OCI-LY1 (cell line): Measurements from ENCODE around the gene CD6.

ENCODE experiments used
- H2AFZ ChIP-seq: fragments of 200-600 bp; sonication (generic), shearing (Covaris generic); 2 replicates; pipeline ENCODE4 v1.6.0; 2014; ENCODE audit warnings: antibody characterized with exemption, mild to moderate bottlenecking, low read length
- H3F3A ChIP-seq: fragments of 200-600 bp; sonication (generic), shearing (Covaris generic); 2 replicates; pipeline ENCODE4 v1.6.0; 2014; ENCODE audit warnings: mild to moderate bottlenecking, antibody characterized with exemption, low read length, moderate library complexity; ENCODE audit not compliant: insufficient read depth
- H3K27ac ChIP-seq: fragments of 200-600 bp; sonication (generic); 2 replicates; pipeline ENCODE4 v1.5.1; 2014; ENCODE audit warnings: low read length, mixed run types, mild to moderate bottlenecking, low read depth; ENCODE audit not compliant: poor library complexity, severe bottlenecking
- H3K27me3 ChIP-seq: fragments of 200-600 bp; sonication (generic); 2 replicates; pipeline ENCODE4 v1.6.0; 2014; ENCODE audit warnings: antibody characterized with exemption, mild to moderate bottlenecking, low read length, moderate library complexity; ENCODE audit not compliant: insufficient read depth
- H3K36me3 ChIP-seq: fragments of 200-600 bp; sonication (generic); 2 replicates; pipeline ENCODE4 v1.6.1; 2014; ENCODE audit warnings: mild to moderate bottlenecking, antibody characterized with exemption, low read length, moderate library complexity, mixed read lengths; ENCODE audit not compliant: insufficient read depth
- H3K4me1 ChIP-seq: fragments of 200-600 bp; sonication (generic); 2 replicates; pipeline ENCODE4 v1.5.1; 2014; ENCODE audit warnings: mild to moderate bottlenecking, low read length, moderate library complexity; ENCODE audit not compliant: insufficient read depth, severe bottlenecking
- H3K4me2 ChIP-seq: fragments of 200-600 bp; sonication (generic), shearing (Covaris generic); 2 replicates; pipeline ENCODE4 v1.6.1; 2014; ENCODE audit warnings: low read length
- H3K4me3 ChIP-seq: fragments of 200-600 bp; sonication (generic); 2 replicates; pipeline ENCODE4 v1.5.1; 2014; ENCODE audit warnings: low read length, low read depth, mild to moderate bottlenecking, mixed read lengths; ENCODE audit not compliant: poor library complexity, severe bottlenecking
- H3K79me2 ChIP-seq: fragments of 200-600 bp; shearing (Covaris generic); 2 replicates; pipeline ENCODE4 v1.6.1; 2016; ENCODE audit warnings: mixed run types, low read length, mixed read lengths; ENCODE audit not compliant: insufficient read depth
- H3K9ac ChIP-seq: fragments of 200-600 bp; sonication (generic), shearing (Covaris generic); 2 replicates; pipeline ENCODE4 v1.6.1; 2014; ENCODE audit warnings: mild to moderate bottlenecking, low read length, mixed read lengths
- H3K9me2 ChIP-seq: fragments of 200-600 bp; sonication (generic), shearing (Covaris generic); 2 replicates; pipeline ENCODE4 v1.6.1; 2014; ENCODE audit warnings: low read depth, mild to moderate bottlenecking, low read length, mixed read lengths
- H3K9me3 ChIP-seq: fragments of 200-600 bp; shearing (Covaris generic); 2 replicates; pipeline ENCODE4 v1.6.1; 2014; ENCODE audit warnings: low read length, mixed read lengths
- H4K20me1 ChIP-seq: fragments of 200-600 bp; sonication (generic), shearing (Covaris generic); 2 replicates; pipeline ENCODE4 v1.6.0; 2016; ENCODE audit warnings: mild to moderate bottlenecking, low read length; ENCODE audit not compliant: insufficient read depth
- EZH2 ChIP-seq: fragments of 200-600 bp; sonication (generic), shearing (Covaris generic); IDR thresholded peaks from 2 replicates; pipeline ENCODE4 v1.8.0; 2017; ENCODE audit warnings: borderline replicate concordance, mixed run types, mild to moderate bottlenecking, antibody characterized with exemption, low read length, moderate library complexity, mixed read lengths
- TF ChIP-seq, protein P1 (sequence below): fragments of 200-600 bp; sonication (generic), shearing (Covaris generic); IDR thresholded peaks from 2 replicates; pipeline ENCODE4 v1.5.1; 2017; ENCODE audit warnings: mild to moderate bottlenecking, antibody characterized with exemption, low read length, moderate library complexity, mixed read lengths

The CD6 gene

DNA sequence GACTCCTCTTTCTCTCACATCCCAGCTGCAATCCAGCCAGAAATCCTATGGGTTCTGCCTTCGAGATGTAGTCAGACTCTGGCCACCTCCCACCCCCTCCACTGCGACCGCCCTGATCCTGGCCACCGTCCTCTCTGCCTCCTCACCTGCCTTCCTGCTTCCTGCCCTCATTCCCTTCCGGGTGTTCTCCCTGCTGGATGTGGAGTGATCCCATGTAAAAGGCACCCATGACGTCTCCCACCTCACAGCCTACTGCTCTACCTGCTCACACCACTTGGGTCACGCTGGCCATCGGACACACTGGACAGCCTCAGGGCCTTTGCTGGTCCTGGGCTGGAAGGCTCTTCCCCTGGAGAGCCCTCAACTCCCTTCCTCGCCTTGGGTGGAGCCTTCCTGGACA lies 97.1 kb downstream of the CD6 start:
- H3K9ac ChIP-seq: no peak overlapping the region
- TF ChIP-seq, protein P1, sequence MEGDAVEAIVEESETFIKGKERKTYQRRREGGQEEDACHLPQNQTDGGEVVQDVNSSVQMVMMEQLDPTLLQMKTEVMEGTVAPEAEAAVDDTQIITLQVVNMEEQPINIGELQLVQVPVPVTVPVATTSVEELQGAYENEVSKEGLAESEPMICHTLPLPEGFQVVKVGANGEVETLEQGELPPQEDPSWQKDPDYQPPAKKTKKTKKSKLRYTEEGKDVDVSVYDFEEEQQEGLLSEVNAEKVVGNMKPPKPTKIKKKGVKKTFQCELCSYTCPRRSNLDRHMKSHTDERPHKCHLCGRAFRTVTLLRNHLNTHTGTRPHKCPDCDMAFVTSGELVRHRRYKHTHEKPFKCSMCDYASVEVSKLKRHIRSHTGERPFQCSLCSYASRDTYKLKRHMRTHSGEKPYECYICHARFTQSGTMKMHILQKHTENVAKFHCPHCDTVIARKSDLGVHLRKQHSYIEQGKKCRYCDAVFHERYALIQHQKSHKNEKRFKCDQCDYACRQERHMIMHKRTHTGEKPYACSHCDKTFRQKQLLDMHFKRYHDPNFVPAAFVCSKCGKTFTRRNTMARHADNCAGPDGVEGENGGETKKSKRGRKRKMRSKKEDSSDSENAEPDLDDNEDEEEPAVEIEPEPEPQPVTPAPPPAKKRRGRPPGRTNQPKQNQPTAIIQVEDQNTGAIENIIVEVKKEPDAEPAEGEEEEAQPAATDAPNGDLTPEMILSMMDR: no peak
- TF ChIP-seq EZH2: no peak
- H3K9me2 ChIP-seq: no peaks in the 10 kb centered on the region
- no peaks in the 10 kb centered on the region for H3K27me3 ChIP-seq
- no peaks in the 10 kb centered on the region for H3F3A ChIP-seq
- H3K79me2 ChIP-seq: no peaks in the 10 kb centered on the region
- no peaks in the 10 kb centered on the region for H3K36me3 ChIP-seq
- H3K27ac ChIP-seq: no peak overlapping the region
- no peak overlapping the region for H2AFZ ChIP-seq
- no peak overlapping the region for H3K4me2 ChIP-seq
- H3K4me1 ChIP-seq: peaks cover 45% of the 10 kb centered on the region
- H3K4me3 ChIP-seq: no peak overlapping the region
- no peaks in the 10 kb centered on the region for H3K9me3 ChIP-seq
- H4K20me1 ChIP-seq: no peaks in the 10 kb centered on the region

- Histone ChIP-seq H3K4me3 (no peak overlapping the region), H3K9me2 (no peaks in the 10 kb centered on the region), H3K9me3 (no peaks in the 10 kb centered on the region), H2AFZ (no peak overlapping the region), H3K4me1 (peaks cover 45% of the 10 kb centered on the region), H3K4me2 (no peak overlapping the region), H3K27me3 (no peaks in the 10 kb centered on the region), H4K20me1 (no peaks in the 10 kb centered on the region), H3F3A (no peaks in the 10 kb centered on the region), H3K79me2 (no peaks in the 10 kb centered on the region), H3K27ac (no peak overlapping the region), H3K9ac (no peak overlapping the region), H3K36me3 (no peaks in the 10 kb centered on the region)
- TF ChIP-seq EZH2: no peak
- TF ChIP-seq, protein P1: no peak
Measured at GRCh38 chr11:61069427-61069826, 97.9 kb downstream of the CD6 start.
